PFSK-1 (cell line): ENCODE results near the gene SND1.

Experiments used
- FOXP2 ChIP-seq: optimal IDR thresholded peaks from 2 replicates; pipeline ENCODE3; 2011; ENCODE audit warnings: borderline replicate concordance, control low read depth, inconsistent platforms; ENCODE audit not compliant: insufficient read depth; ENCODE audit errors: extremely low read length, extremely low read depth
- POLR2AphosphoS5 ChIP-seq: IDR thresholded peaks from 2 replicates; pipeline ENCODE4 v1.6.1; 2012; ENCODE audit warnings: low read depth, mild to moderate bottlenecking, control low read depth, low read length, moderate library complexity
- SIN3A ChIP-seq: IDR thresholded peaks from 2 replicates; pipeline ENCODE4 v1.6.1; 2012; ENCODE audit warnings: mild to moderate bottlenecking, low read length, moderate library complexity, borderline replicate concordance; ENCODE audit not compliant: insufficient read depth
- TAF1 ChIP-seq: IDR thresholded peaks from 2 replicates; pipeline ENCODE4 v1.6.1; 2012; ENCODE audit warnings: low read length, control low read depth, borderline replicate concordance; ENCODE audit not compliant: insufficient read depth
- TF ChIP-seq, protein P1 (sequence below), 2 experiments: IDR thresholded peaks; 2 replicates each; pipeline versions ENCODE4 v1.6.1 to v1.8.0; 2011 to 2012; ENCODE audit warnings: low read depth in 2 of 2, low read length in 2 of 2, control low read depth in 1 of 2, inconsistent platforms in 1 of 2, mild to moderate bottlenecking in 1 of 2, moderate library complexity in 1 of 2; ENCODE audit not compliant: insufficient read depth in 1 of 2

DNA sequence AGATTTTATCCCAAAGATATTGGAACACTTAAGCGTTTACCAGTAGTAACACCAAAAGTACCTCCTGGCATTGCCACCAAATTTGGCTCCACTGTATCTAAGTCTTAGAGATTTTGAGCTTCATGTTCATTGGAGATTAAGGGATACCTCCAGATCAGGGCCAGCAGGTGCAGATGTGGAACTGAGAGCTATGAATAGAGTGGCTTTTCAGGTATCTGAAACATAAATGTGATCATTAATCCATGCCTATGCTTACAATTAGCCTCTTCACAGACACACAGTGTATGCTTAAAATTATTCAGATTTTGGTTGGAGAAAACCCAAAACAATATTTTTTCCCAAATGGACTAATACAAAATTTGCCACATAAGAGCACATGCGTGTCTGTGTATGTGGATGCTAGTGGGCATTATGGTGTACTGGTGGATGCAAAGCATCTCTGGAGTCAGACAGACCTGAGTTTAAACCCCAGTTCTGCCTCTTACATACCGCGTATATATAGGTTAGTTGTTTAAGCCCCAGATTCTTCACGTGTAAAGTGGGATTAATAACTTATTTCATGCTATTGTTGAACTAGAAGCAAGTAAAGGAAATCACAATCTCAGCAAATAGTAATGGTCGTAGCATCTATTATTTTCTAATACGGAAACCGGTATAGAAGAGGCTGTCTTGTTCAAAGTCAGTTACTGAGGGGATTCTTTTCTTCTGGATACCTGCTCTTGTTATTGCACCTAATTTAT, 386.1 kb downstream of the SND1 start:
- no peak for TF ChIP-seq POLR2AphosphoS5
- no peak for TF ChIP-seq SIN3A
- TF ChIP-seq, protein P1, sequence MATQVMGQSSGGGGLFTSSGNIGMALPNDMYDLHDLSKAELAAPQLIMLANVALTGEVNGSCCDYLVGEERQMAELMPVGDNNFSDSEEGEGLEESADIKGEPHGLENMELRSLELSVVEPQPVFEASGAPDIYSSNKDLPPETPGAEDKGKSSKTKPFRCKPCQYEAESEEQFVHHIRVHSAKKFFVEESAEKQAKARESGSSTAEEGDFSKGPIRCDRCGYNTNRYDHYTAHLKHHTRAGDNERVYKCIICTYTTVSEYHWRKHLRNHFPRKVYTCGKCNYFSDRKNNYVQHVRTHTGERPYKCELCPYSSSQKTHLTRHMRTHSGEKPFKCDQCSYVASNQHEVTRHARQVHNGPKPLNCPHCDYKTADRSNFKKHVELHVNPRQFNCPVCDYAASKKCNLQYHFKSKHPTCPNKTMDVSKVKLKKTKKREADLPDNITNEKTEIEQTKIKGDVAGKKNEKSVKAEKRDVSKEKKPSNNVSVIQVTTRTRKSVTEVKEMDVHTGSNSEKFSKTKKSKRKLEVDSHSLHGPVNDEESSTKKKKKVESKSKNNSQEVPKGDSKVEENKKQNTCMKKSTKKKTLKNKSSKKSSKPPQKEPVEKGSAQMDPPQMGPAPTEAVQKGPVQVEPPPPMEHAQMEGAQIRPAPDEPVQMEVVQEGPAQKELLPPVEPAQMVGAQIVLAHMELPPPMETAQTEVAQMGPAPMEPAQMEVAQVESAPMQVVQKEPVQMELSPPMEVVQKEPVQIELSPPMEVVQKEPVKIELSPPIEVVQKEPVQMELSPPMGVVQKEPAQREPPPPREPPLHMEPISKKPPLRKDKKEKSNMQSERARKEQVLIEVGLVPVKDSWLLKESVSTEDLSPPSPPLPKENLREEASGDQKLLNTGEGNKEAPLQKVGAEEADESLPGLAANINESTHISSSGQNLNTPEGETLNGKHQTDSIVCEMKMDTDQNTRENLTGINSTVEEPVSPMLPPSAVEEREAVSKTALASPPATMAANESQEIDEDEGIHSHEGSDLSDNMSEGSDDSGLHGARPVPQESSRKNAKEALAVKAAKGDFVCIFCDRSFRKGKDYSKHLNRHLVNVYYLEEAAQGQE (IDR thresholded peaks at IDR 0.05; ENCODE audit: insufficient read depth in 1 of 2, low read depth in 2 of 2, low read length in 2 of 2): no peak
- TF ChIP-seq TAF1: no peak
- no peak for TF ChIP-seq FOXP2
